AG10803 (cell line): ENCODE measurements around the gene ITSN1.

Source experiments
- DNase-seq: peaks from one replicate; pipeline ENCODE4 v3.0.0; 2010; ENCODE audit warnings: low read depth
- H3K4me3 ChIP-seq: 2 replicates; pipeline ENCODE4 v1.5.1; 2011; ENCODE audit warnings: mild to moderate bottlenecking, low read length, control low read depth
- TF ChIP-seq, protein P1 (sequence below): conservative IDR thresholded peaks from 2 replicates; pipeline ENCODE4 v1.5.1; 2011; ENCODE audit warnings: mild to moderate bottlenecking, low read length, control low read depth, inconsistent platforms

ITSN1 gene

DNA sequence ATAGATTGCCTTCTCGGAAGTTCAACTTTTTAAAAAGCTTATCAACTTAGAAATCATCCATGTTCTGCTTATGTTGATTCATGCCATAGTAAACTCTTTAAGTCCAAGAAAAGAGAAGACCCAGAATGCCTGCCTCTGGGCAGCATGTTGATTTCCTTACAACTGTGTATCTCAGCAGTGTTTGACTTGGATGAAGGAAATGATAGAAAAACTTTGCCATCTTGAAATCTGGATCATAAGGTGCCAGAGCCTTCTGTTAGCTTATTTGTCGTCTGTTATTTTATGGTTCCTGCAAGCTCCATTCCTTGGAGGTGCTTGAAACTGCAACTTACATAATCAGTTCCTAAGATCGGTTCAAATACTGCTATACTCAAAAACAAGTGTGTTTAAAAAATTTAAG lies 148.8 kb downstream of the ITSN1 start:
- DNase-seq: no peak
- TF ChIP-seq, protein P1, sequence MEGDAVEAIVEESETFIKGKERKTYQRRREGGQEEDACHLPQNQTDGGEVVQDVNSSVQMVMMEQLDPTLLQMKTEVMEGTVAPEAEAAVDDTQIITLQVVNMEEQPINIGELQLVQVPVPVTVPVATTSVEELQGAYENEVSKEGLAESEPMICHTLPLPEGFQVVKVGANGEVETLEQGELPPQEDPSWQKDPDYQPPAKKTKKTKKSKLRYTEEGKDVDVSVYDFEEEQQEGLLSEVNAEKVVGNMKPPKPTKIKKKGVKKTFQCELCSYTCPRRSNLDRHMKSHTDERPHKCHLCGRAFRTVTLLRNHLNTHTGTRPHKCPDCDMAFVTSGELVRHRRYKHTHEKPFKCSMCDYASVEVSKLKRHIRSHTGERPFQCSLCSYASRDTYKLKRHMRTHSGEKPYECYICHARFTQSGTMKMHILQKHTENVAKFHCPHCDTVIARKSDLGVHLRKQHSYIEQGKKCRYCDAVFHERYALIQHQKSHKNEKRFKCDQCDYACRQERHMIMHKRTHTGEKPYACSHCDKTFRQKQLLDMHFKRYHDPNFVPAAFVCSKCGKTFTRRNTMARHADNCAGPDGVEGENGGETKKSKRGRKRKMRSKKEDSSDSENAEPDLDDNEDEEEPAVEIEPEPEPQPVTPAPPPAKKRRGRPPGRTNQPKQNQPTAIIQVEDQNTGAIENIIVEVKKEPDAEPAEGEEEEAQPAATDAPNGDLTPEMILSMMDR: no peak
- no peak overlapping the region for H3K4me3 ChIP-seq

DNA sequence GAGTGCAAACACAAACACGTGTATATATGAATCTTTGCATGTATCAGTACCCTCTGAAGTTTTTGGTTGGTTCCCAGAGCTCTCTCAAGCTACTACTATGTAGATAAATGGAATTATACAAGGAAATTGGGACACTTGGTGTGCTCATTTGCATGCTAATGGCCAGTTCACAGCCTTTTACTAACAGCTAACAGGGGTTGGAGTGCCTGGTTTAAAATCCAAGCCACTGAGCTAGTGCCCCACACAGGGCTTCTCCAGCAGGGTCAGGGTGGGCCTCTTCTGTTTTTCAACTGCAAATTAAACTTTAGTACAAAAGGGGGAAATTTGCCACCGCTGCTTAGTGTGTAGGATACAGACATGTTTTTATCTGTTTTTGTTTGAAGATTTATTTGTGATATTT lies 152.3 kb downstream of the ITSN1 start:
- TF ChIP-seq, protein P1: no peak
- DNase-seq: no peak
- H3K4me3 ChIP-seq: no peak overlapping the region

DNA sequence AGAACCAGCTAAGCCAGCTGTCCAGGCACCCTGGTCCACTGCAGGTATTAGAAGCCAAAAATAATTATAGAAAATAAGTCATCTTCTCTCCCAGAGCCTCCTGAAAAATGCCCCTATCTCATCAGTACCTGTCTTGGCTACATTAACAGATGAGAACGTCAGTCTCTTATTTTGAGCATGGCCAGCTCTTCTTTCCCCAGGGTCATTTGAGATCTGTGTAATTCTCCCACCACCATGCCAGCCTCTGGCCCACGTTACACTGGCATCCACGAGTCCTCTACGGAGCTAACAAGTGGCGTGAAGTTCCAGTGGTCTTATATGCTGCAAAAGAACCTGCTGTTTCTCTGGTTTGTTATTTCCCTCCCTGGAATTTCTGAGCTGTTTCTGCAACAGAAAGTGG lies 155.3 kb downstream of the ITSN1 start:
- TF ChIP-seq, protein P1: no peak
- no peak for DNase-seq
- no peak overlapping the region for H3K4me3 ChIP-seq

DNA sequence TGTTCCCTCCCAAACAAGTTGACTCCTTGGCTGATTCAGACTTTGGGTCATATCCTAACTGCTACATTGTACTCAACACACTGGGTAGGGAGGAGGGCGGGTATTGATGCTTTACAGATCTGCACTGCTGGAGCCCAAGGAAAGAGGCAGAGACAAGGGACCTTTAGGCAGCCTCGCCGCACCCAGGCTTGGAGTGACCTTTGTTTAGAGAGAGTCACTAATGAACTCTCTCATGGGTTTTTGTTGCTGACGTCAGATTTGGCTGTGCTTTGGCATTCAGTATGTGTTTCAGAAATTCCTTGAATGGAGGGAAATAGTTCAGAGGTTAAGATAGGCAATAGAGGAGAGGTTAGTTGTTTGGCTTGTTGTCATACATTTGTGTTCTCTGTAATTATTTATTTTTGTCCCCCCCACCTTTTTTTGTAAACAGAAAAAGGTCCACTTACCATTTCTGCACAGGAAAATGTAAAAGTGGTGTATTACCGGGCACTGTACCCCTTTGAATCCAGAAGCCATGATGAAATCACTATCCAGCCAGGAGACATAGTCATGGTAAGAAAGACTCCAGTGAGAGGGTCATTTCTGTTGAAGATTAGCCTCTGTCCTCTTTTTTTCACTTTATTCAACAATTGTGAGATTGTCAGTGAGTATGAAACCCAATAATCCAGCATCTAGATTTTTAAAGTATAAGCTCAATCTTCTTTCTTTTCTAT lies 157.2 kb downstream of the ITSN1 start:
- no peak overlapping the region for H3K4me3 ChIP-seq
- TF ChIP-seq, protein P1: no peak
- DNase-seq: no peak

DNA sequence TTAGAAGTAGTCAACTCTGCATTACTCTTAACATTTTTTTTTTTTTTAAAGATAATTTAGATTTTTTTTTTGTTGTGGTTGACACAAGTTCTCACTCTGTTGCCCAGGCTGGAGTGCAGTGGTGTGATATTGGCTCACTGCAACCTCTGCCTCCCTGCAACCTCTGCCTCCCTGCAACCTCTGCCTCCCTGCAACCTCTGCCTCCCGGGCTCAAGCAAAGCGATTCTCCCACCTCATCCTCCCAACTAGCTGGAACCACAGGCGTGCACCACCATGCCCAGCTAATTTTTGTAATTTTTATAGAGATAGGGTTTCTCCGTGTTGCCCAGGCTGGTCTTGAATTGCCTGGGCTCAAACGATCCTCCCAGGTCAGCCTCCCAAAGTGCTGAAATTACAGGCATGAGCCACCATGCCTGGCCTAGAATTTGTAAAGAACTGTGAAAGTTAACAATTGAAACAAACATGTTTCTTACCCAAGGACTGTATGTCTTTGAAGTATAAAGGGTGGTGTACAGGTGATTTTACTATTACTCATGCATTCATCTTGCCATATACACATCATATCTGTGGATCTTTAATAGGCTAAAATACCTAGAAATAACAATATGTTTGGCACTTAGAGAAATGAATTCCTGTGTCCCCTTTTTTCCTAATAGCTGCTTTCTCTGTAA lies 158.6 kb downstream of the ITSN1 start:
- no peak overlapping the region for H3K4me3 ChIP-seq
- TF ChIP-seq, protein P1: no peak
- DNase-seq: no peak

DNA sequence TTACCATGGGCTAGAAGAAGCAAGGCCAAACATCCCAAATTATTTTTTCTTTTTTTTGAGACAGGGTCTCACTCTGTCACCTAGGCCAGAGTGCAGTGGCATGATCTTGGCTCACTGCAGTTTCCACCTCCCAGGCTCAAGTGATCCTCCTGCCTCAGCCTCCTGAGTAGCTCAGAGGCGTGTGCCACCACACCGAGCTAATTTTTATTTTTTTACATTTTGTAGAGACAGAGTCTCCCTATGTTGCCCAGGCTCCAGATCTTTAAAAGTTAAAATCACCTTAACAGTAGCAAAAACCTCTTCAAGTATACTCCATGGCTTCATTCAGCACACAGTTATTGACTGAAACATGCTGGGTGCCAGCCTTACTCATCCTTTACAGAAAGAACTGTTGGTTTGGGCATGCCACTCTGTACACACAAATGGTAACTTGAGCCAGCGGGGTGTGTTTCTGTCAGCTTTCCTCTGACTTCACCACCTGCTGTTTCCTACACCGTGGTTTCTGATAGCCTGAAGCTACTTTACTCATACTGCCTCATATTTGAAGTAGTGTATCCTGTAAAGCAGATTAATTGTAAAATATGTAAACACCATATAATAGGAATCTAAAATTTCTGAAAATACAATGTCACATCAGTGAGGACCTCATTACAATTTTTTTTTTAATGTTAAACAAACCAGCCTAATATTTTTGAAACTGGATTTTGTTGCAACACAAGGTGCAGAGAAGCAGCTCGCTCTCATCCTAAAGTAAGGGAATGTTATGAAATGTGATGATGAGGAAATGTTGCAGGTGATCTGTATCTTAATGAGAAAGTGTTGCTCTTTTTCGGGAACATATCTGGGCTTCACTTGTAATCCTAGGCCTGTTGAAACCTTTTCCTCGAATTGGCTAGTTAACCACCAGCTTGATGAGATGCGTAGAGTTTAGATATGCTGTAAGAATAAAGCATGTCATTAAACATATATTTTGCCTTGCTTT lies 159.4 kb downstream of the ITSN1 start:
- peak; percentile 33 for DNase-seq
- TF ChIP-seq, protein P1: no peak
- no peak overlapping the region for H3K4me3 ChIP-seq
